Gastroesophageal sphincter (tissue), 4 donors: ENCODE measurements around the gene ADGB. TPM values are rescaled to one million over a fixed set of nuclear protein-coding genes. Genes with fewer than 3 reads are reported as not detected.

ENCODE experiments used
- ATAC-seq: fragments of 150-250 bp; one replicate; pipeline ENCODE4 v1.9.1; 2016; ENCODE audit warnings: mild to moderate bottlenecking, moderate library complexity
- H3K27ac ChIP-seq, 4 donors: fragments of 200-600 bp; sonication (generic) in 3 of 4; 1 replicate in 3 of 4; 2 replicates in 1 of 4; pipeline ENCODE4 v1.5.1; 2016 to 2019
- H3K27me3 ChIP-seq: fragments of 200-600 bp; sonication (generic); one replicate; pipeline ENCODE4 v1.5.1; 2019
- H3K36me3 ChIP-seq, 2 donors: fragments of 200-600 bp; sonication (generic); one replicate each; pipeline ENCODE4 v1.5.1; 2019; ENCODE audit warnings: control low read depth in 1 of 2
- H3K4me1 ChIP-seq, 3 donors: fragments of 200-600 bp; sonication (generic); 1 replicate in 2 of 3; 2 replicates in 1 of 3; pipeline ENCODE4 v1.5.1; 2016 to 2019; ENCODE audit warnings: control low read depth in 2 of 3
- H3K4me3 ChIP-seq, 2 donors: fragments of 200-600 bp; sonication (generic); one replicate each; pipeline ENCODE4 v1.5.1; 2019; ENCODE audit warnings: mild to moderate bottlenecking in 1 of 2, moderate library complexity in 1 of 2
- H3K9me3 ChIP-seq, 3 donors: fragments of 200-600 bp; sonication (generic); one replicate each; pipeline ENCODE4 v1.5.1; 2017 to 2019; ENCODE audit warnings: control low read depth in 2 of 3
- CTCF ChIP-seq, 4 experiments: fragments of 200-600 bp in 2 of 4; fragments of 450-650 bp in 2 of 4; sonication (generic) in 1 of 4; IDR thresholded peaks; one replicate each; pipeline ENCODE4 v1.5.1; 2017 to 2019; ENCODE audit warnings: antibody characterized with exemption in 4 of 4, mild to moderate bottlenecking in 2 of 4, moderate library complexity in 2 of 4
- EP300 ChIP-seq: sonication (generic); formaldehyde crosslinking; IDR thresholded peaks from one replicate; pipeline ENCODE4 v1.6.1; 2017; ENCODE audit warnings: antibody characterized with exemption, mild to moderate bottlenecking
- POLR2A ChIP-seq, 2 donors: fragments of 450-650 bp; IDR thresholded peaks; one replicate each; pipeline ENCODE4 v1.6.1; 2017; ENCODE audit warnings: antibody characterized with exemption in 2 of 2, mild to moderate bottlenecking in 2 of 2, moderate library complexity in 1 of 2
- POLR2AphosphoS5 ChIP-seq: sonication (generic); formaldehyde crosslinking; IDR thresholded peaks from one replicate; pipeline ENCODE4 v1.6.1; 2017; ENCODE audit warnings: antibody characterized with exemption
- WGBS, 2 donors: methylation state at CpG; one replicate each; pipeline ENCODE4 v1.1.5; 2018; ENCODE audit warnings: low coverage in 1 of 2; 5-methylcytosine and 5-hydroxymethylcytosine counted together
- total RNA-seq, 4 donors: library from RNA; depleted of rRNA; stranded (reverse); fragments of >200 nt; gene quantifications; one replicate each; pipeline ENCODE4 v1.1.0, GENCODE V29; 2016

ADGB gene
- total RNA-seq, 4 donors from 2014 or later = not detected

- ATAC-seq = no peak
- TF ChIP-seq EP300 (no peak), POLR2AphosphoS5 (no peak), POLR2A (IDR thresholded peaks at IDR 0.05) (no peak), CTCF (IDR thresholded peaks at IDR 0.05) (no peak)
- 68% methylated on average over 3 of the region's 4 CpGs; no CpG with 5 or more reads in 1 of the 2 donors for WGBS, 2 donors
These were observed 120.6 kb downstream of the ADGB start for GRCh38 chr6:146719387-146719786.

DNA sequence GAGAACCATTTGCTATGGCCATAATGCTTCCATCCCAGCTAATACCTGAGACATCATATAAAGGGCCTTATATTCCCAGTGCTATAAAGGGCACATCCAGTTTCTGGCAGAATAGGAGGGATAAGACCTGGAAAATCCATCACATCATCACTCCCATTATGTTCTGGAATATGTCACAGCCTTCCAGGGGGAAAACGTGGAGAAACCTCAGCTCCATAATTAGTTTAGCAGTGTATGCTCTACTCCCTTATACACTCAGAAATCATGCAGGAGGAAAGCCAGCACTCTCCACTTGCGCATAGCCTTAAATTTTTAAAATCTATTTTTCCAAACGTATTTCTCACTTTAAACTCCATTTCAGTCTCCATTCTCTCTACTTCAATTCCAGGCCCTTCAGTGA lies 140.9 kb downstream of the ADGB start:
- no peaks in the 10 kb centered on the region for H3K36me3 ChIP-seq
- H3K4me3 ChIP-seq = no peak overlapping the region
- ATAC-seq = no peak
- no peaks in the 10 kb centered on the region for H3K4me1 ChIP-seq
- WGBS, 2 donors = 62 to 71% methylated on average over 3 of the region's 3 CpGs
- H3K9me3 ChIP-seq = no peaks in the 10 kb centered on the region
- no peak overlapping the region for H3K27ac ChIP-seq
- TF ChIP-seq EP300 (no peak), POLR2A (IDR thresholded peaks at IDR 0.05) (no peak), POLR2AphosphoS5 (no peak), CTCF (IDR thresholded peaks at IDR 0.05) (no peak)
- H3K27me3 ChIP-seq = no peaks in the 10 kb centered on the region

More at GRCh38 chr6:146719387-146719786, 120.6 kb downstream of the ADGB start:
- Histone ChIP-seq H3K27me3 (no peaks in the 10 kb centered on the region), H3K9me3 (no peaks in the 10 kb centered on the region), H3K36me3 (no peaks in the 10 kb centered on the region), H3K27ac (no peak overlapping the region), H3K4me3 (no peak overlapping the region), H3K4me1 (no peaks in the 10 kb centered on the region)

GRCh38 chr6:146741609-146742008 lies 142.8 kb downstream of the ADGB start:
- Histone ChIP-seq H3K9me3 (no peaks in the 10 kb centered on the region), H3K27me3 (no peaks in the 10 kb centered on the region), H3K4me1 (no peaks in the 10 kb centered on the region), H3K4me3 (no peak overlapping the region), H3K27ac (no peak overlapping the region), H3K36me3 (no peaks in the 10 kb centered on the region)
- no peak for ATAC-seq
- no peak for TF ChIP-seq POLR2A (IDR thresholded peaks at IDR 0.05)
- TF ChIP-seq EP300 = no peak
- no peak for TF ChIP-seq POLR2AphosphoS5
- no peak for TF ChIP-seq CTCF (IDR thresholded peaks at IDR 0.05)

- Histone ChIP-seq H3K4me3 (no peak overlapping the region), H3K4me1 (no peaks in the 10 kb centered on the region), H3K36me3 (no peaks in the 10 kb centered on the region), H3K27me3 (no peaks in the 10 kb centered on the region), H3K9me3 (no peaks in the 10 kb centered on the region), H3K27ac (no peak overlapping the region)
- WGBS, 2 donors = 57 to 69% methylated on average over 2 of the region's 2 CpGs
- no peak for TF ChIP-seq POLR2AphosphoS5
- TF ChIP-seq EP300 = no peak
- no peak for TF ChIP-seq POLR2A (IDR thresholded peaks at IDR 0.05)
- no peak for TF ChIP-seq CTCF (IDR thresholded peaks at IDR 0.05)
- no peak for ATAC-seq
These were observed 154.5 kb downstream of the ADGB start for GRCh38 chr6:146753306-146753705.

GRCh38 chr6:146767632-146768031 lies 168.9 kb downstream of the ADGB start:
- 14 to 20% methylated on average over 1 of the region's 1 CpG for WGBS, 2 donors
- TF ChIP-seq EP300 = no peak
- no peak for TF ChIP-seq POLR2A (IDR thresholded peaks at IDR 0.05)
- no peak for TF ChIP-seq POLR2AphosphoS5
- no peak for TF ChIP-seq CTCF (IDR thresholded peaks at IDR 0.05)
- Histone ChIP-seq H3K4me3 (no peak overlapping the region), H3K4me1 (no peaks in the 10 kb centered on the region), H3K27me3 (no peaks in the 10 kb centered on the region), H3K9me3 (no peaks in the 10 kb centered on the region), H3K36me3 (no peaks in the 10 kb centered on the region), H3K27ac (no peak overlapping the region)
- ATAC-seq = no peak
